ENCODE results near the gene SLC2A5. TPM values are rescaled to one million over a fixed set of nuclear protein-coding genes. Genes with fewer than 3 reads are reported as not detected.

SLC2A5 gene
- total and polyA plus RNA-seq, 12 donors: 0.50 to 29.9 (median 4.3) TPM

DNA sequence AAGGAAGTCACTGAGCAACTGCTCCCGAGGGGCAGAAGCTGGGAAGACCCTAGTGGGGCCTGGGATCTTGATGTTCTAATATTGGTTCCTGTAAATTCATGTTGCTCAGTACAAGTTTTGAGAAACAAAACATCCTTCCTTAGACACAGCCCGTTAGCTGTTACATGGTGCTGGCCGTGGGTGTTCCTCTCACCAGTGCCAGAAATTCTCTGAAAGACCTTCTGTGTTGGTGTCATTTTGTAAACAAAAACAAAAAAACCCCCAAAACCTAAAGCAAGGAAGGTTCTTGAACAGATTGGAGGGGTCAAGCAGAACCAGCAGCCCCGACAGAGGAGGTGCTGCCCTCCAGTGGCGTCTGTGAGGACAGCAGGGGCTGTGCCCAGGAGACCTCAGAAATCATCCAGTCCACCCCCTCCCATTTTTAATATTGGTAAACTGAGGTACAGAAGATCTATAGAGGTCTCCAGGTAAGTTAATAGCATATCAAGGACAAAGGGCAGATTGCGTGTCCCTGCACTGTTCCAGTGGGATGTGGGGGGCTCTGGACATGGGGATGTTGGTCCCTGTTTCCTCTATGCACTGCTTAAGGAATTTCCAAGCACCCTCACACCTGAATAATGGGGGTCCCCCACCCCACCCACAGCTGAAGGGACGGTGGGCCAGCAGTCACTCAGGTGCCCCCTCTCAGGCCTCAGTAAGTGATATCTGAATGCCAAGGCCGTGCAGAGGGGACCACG, 81.4 kb downstream of the SLC2A5 start:
- Histone ChIP-seq H3K36me3 (replicated peaks in 1 of 2) (no peaks in the 10 kb centered on the region), H3K27me3 (no peaks in the 10 kb centered on the region), H3K4me3 (no peak overlapping the region), H3K27ac (no peak overlapping the region), H3K4me1 (replicated peaks in 1 of 2) (peaks cover 0 to 7% of the 10 kb centered on the region in 2 donors), H3K9me3 (replicated peaks in 1 of 3) (no peaks in the 10 kb centered on the region)
- peak in 6 of 7 donors; percentile 39 to 72 (median 54) for DNase-seq
- WGBS, 4 donors: 21 to 30% (median 23%) methylated on average over 7 to 9 of the region's 9 CpGs
- TF ChIP-seq POLR2A (IDR thresholded peaks at IDR 0.05): no peak
- TF ChIP-seq, protein P1, sequence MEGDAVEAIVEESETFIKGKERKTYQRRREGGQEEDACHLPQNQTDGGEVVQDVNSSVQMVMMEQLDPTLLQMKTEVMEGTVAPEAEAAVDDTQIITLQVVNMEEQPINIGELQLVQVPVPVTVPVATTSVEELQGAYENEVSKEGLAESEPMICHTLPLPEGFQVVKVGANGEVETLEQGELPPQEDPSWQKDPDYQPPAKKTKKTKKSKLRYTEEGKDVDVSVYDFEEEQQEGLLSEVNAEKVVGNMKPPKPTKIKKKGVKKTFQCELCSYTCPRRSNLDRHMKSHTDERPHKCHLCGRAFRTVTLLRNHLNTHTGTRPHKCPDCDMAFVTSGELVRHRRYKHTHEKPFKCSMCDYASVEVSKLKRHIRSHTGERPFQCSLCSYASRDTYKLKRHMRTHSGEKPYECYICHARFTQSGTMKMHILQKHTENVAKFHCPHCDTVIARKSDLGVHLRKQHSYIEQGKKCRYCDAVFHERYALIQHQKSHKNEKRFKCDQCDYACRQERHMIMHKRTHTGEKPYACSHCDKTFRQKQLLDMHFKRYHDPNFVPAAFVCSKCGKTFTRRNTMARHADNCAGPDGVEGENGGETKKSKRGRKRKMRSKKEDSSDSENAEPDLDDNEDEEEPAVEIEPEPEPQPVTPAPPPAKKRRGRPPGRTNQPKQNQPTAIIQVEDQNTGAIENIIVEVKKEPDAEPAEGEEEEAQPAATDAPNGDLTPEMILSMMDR (IDR thresholded peaks at IDR 0.05): peak; percentile 68 to 92 (median 82)
- intact Hi-C loops (cut with DNase I): loop anchor here (5.0 kb wide), 2 partner anchors 66 to 126 kb away; no protein-coding TSS in a partner anchor

DNA sequence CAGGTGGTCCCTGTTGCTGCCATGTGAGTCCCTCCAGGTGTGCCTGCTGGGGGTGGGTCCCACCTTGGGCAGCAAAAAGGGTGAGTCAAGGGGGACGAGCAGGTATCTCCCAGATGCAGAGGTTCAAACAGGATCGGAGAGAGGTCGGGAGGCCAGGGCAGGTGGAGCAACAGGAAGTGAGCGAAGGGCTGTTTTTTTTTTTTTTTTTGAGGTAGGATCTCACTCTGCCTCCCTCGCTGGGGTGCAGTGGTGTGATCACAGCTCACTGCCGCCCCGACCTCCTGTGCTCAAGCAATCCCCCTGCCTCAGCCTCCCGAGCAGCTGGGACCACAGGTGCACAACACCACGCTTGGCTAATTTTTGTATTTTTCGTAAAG, 82.6 kb downstream of the SLC2A5 start:
- H3K36me3 ChIP-seq (replicated peaks in 1 of 2): no peaks in the 10 kb centered on the region
- H3K9me3 ChIP-seq (replicated peaks in 1 of 3): no peaks in the 10 kb centered on the region
- H3K27ac ChIP-seq: no peak overlapping the region
- peaks cover 0 to 7% of the 10 kb centered on the region in 2 donors for H3K4me1 ChIP-seq (replicated peaks in 1 of 2)
- H3K27me3 ChIP-seq: no peaks in the 10 kb centered on the region
- no peak for DNase-seq
- no peak overlapping the region for H3K4me3 ChIP-seq
- TF ChIP-seq, protein P1 (IDR thresholded peaks at IDR 0.05): no peak
- no peak for TF ChIP-seq POLR2A (IDR thresholded peaks at IDR 0.05)
- intact Hi-C loops (cut with DNase I): loop anchor here (5.0 kb wide), 2 partner anchors 65 to 125 kb away; no protein-coding TSS in a partner anchor
- 81 to 92% (median 87%) methylated on average over 8 to 10 of the region's 10 CpGs for WGBS, 4 donors

DNA sequence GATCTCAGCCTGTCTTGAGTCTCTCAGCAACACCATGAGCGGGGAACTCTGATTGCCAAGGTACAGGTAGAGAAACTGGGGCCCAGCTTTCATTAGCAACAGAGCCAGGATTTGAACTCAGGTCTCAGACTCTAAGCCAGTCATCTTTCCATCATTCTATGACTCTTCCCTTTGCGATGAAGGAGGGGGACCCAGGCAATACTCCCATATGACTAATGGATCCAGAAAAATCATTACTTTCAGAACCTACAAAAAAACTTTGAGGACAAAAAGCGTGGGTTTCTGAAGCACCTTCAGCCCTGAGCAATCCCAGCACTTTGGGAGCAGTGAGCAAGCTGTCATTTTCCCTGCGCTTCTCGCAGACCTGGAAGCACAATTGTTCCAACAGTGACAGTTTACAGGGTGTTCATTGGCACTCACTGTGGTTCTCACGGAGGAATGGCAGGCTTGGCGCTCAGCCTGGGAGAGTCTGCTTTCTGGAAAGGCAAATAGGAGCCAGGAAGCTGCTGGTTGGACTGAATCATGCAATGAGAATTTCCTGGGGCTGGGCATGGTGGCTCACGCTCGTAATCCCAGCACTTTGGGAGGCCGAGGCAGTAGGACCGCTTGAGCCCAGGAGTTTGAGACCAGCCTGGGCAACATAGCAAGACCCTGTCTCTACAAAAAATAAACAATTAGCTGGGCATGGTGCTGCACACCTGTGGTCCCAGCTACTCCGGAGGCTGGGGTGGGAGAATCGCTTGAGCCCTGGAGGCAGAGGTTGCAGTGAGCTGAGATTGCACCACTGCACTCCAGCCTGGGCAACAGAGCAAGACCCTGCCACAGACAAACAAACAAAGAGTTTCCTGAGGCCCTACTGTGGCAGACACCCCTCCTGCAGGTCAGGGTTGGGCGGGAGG, 83.3 kb downstream of the SLC2A5 start:
- no peak overlapping the region for H3K4me3 ChIP-seq
- intact Hi-C loops (cut with DNase I): loop anchor here (5.0 kb wide), 2 partner anchors 64 to 124 kb away; no protein-coding TSS in a partner anchor
- H3K27me3 ChIP-seq: no peaks in the 10 kb centered on the region
- TF ChIP-seq, protein P1 (IDR thresholded peaks at IDR 0.05): no peak
- no peak for TF ChIP-seq POLR2A (IDR thresholded peaks at IDR 0.05)
- DNase-seq: peak; percentile 75 to 94 (median 93)
- H3K4me1 ChIP-seq (replicated peaks in 1 of 2): peaks cover 0 to 7% of the 10 kb centered on the region in 2 donors
- peak overlapping the region in 2 of 5 donors; percentile 10 to 49 for H3K27ac ChIP-seq
- 48 to 57% (median 53%) methylated on average over 8 to 14 of the region's 14 CpGs for WGBS, 4 donors
- H3K9me3 ChIP-seq (replicated peaks in 1 of 3): no peaks in the 10 kb centered on the region
- H3K36me3 ChIP-seq (replicated peaks in 1 of 2): no peaks in the 10 kb centered on the region

Small RNA genes lying within 50 kb of the gene (small RNA-seq; reads per million reads assigned to genes)
- gene RF00424: 0 reads per million in 2 donors

Other genes with a start within 250 kb of the SLC2A5 start
- gene ENO1, start 190.9 kb downstream of the SLC2A5 start, total RNA-seq: 100 to 1,000 TPM; 419 to 819 (median 611) TPM
- 100 to 1,000 TPM; 142 to 815 (median 215) TPM for gene ENO1, start 190.9 kb downstream of the SLC2A5 start, polyA plus RNA-seq
- gene CA6, start 123.8 kb downstream of the SLC2A5 start, total RNA-seq: under 1 TPM in 1 of 9 donors, not detected in 8; 0.17 TPM
- not detected for gene CA6, start 123.8 kb downstream of the SLC2A5 start, polyA plus RNA-seq
- gene SLC2A7, start 43.2 kb downstream of the SLC2A5 start, total RNA-seq: not detected
- not detected for gene SLC2A7, start 43.2 kb downstream of the SLC2A5 start, polyA plus RNA-seq
- 10 to 100 TPM in 4 of 9 donors, 1 to 10 TPM in 5; 5.0 to 16.8 (median 8.5) TPM for gene GPR157, start 59.5 kb upstream of the SLC2A5 start, total RNA-seq
- gene GPR157, start 59.5 kb upstream of the SLC2A5 start, polyA plus RNA-seq: 1 to 10 TPM; 2.0 to 6.7 (median 2.9) TPM
- 100 to 1,000 TPM in 2 of 9 donors, 10 to 100 TPM in 7; 21.3 to 116 (median 82.3) TPM for gene H6PD, start 165.1 kb upstream of the SLC2A5 start, total RNA-seq
- 10 to 100 TPM; 20.3 to 28.8 (median 22.7) TPM for gene H6PD, start 165.1 kb upstream of the SLC2A5 start, polyA plus RNA-seq
- 10 to 100 TPM in 5 of 9 donors, 1 to 10 TPM in 4; 1.4 to 14.0 (median 10.0) TPM for gene SPSB1, start 223.3 kb upstream of the SLC2A5 start, total RNA-seq
- 10 to 100 TPM in 1 of 3 donors, 1 to 10 TPM in 2; 5.1 to 12.9 (median 5.5) TPM for gene SPSB1, start 223.3 kb upstream of the SLC2A5 start, polyA plus RNA-seq

Measured in adrenal gland (tissue), 12 donors.